ENCODE data around the gene ZEB2.

- TF ChIP-seq CTCF (IDR thresholded peaks at IDR 0.05; ENCODE audit: poor library complexity, severe bottlenecking) (no peak), EZH2 (IDR thresholded peaks at IDR 0.05; ENCODE audit: borderline replicate concordance, insufficient read depth, low read length, poor library complexity, severe bottlenecking) (no peak)
These were observed 24.5 kb downstream of the ZEB2 start for GRCh38 chr2:144495227-144496091.
